Adrenal gland (tissue), 5 donors: ENCODE results near the gene PRR7.
A peak's percentile ranks its signal among the peaks of the same experiment; 100 is the strongest.

Experiments
- POLR2A ChIP-seq, 2 donors: fragments of 450-650 bp; IDR thresholded peaks; one replicate each; pipeline ENCODE4 v1.6.1; 2017; ENCODE audit warnings: antibody characterized with exemption in 2 of 2, mild to moderate bottlenecking in 2 of 2, moderate library complexity in 1 of 2
- TF ChIP-seq, protein P1 (sequence below), 6 experiments: fragments of 450-650 bp in 4 of 6; fragments of 200-600 bp in 2 of 6; sonication (generic) in 1 of 6; IDR thresholded peaks; 1 replicate in 5 of 6; 2 replicates in 1 of 6; pipeline versions ENCODE4 v1.5.1 to v1.8.0; 2016 to 2021; ENCODE audit warnings: antibody characterized with exemption in 6 of 6, mild to moderate bottlenecking in 2 of 6, moderate library complexity in 1 of 6
- donor health status: DM: no; HTN: no; CAD: no.

DNA sequence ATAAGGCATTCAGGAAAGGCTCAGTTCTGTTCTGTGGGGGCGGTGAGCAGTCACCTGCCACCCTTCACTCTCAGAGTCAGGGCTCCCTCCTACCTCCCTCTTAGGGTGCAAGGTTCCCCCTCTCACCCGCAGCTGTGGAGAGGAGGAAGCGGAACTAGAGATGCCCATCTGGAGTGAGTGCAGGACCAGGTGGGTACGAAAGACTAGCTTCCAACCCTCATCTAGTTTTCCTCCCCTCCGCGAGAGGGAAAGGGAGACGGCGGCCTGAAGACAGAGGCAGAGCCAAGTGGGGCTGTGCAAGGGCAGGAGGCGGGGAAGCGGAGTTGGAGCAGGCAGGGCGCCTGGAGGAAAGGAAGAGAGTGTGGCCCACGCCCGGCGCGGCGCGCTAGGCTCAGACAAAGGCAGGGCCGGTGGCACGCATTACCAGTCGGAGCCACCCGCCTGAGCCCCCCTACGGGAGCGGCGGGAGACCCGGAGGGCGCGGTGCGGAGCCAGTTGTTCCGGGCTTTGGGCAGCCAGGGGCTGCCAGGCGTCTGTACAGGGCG, 7.3 kb downstream of the PRR7 start:
- TF ChIP-seq, protein P1, sequence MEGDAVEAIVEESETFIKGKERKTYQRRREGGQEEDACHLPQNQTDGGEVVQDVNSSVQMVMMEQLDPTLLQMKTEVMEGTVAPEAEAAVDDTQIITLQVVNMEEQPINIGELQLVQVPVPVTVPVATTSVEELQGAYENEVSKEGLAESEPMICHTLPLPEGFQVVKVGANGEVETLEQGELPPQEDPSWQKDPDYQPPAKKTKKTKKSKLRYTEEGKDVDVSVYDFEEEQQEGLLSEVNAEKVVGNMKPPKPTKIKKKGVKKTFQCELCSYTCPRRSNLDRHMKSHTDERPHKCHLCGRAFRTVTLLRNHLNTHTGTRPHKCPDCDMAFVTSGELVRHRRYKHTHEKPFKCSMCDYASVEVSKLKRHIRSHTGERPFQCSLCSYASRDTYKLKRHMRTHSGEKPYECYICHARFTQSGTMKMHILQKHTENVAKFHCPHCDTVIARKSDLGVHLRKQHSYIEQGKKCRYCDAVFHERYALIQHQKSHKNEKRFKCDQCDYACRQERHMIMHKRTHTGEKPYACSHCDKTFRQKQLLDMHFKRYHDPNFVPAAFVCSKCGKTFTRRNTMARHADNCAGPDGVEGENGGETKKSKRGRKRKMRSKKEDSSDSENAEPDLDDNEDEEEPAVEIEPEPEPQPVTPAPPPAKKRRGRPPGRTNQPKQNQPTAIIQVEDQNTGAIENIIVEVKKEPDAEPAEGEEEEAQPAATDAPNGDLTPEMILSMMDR (IDR thresholded peaks at IDR 0.05) = no peak
- TF ChIP-seq POLR2A (IDR thresholded peaks at IDR 0.05) = peak in 1 of 2 donors; percentile 23
